Measurements from ENCODE around the gene TEX55.
A peak's percentile ranks its signal among the peaks of the same experiment; 100 is the strongest.
"Not testable (repeated sequence)": the region's sequence is repeated elsewhere in the genome, so short reads cannot be mapped to it uniquely, and the experiment has no call there.

TEX55 gene

DNA sequence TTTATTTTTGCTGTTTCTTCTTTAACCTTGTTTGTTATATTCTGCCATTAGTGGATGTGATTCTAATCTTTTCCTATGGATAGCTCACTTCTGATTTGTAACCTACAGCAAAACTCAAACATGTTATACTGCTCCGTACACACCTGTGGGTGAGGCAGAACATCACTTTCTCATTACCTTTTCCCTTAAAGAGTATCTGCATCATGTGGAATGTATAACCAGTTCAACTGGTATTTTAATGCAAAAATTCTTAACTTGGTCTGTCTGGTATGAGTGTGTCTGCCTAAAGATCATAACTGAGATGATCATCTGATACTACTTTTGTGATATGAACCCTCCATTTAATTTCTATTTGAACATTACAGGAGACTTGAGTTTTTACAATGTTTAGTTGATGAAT lies 14.4 kb downstream of the TEX55 start:
- no peak for DNase-seq (ENCODE audit: low spot score)

DNA sequence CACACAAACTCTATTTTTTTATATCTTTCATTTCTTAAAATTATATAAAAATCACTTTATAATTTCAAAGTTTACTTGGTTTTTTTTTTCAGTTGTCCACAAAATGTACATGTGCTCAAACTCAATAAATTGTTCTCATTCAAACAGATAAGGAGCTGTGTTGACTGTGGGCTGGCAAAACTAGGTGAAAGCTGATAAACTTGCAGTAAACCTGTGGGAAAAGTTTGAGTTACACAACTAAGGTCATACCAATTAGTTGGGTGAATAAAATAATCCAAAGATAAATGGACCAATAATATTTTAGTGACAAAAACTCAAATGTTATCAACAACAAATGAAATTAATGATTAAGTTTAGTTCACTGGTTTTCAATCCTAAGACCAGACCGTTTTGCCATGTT lies 14.8 kb downstream of the TEX55 start:
- no peak for DNase-seq (ENCODE audit: low spot score)

DNA sequence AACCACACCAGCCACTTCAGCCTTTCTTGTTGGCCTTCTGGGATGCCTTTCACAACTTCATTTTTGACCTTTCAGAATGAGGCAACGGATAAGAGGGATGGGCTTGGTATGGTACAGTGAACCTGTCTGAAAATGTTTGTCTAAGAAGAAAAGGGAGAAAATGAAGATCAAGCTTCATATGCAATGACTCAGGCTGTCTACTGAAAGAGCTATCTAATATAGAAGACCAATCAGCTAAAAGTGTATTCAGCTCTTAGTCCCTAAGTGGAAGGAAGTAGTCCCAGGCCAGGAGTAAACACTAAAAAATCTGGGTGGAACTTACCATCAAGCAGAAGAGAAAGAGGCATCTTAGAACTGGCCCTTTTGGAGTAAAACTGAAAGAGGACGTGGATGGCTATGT lies 15.3 kb downstream of the TEX55 start:
- DNase-seq (ENCODE audit: low spot score) = no peak

DNA sequence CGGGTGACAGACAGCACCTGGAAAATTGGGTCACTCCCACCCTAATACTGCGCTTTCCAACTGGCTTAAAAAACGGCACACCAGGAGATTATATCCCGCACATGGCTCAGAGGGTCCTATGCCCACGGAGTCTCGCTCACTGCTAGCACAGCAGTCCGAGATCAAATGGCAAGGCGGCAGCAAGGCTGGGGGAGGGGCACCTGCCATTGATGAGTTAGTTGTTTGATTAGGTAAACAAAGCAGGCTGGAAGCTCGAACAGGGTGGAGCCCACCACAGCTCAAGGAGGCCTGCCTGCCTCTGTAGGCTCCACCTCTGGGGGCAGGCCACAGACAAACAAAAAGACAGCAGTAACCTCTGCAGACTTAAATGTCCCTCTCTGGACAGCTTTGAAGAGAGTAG lies 18.8 kb downstream of the TEX55 start:
- not testable (repeated sequence) for DNase-seq (ENCODE audit: low spot score)

DNA sequence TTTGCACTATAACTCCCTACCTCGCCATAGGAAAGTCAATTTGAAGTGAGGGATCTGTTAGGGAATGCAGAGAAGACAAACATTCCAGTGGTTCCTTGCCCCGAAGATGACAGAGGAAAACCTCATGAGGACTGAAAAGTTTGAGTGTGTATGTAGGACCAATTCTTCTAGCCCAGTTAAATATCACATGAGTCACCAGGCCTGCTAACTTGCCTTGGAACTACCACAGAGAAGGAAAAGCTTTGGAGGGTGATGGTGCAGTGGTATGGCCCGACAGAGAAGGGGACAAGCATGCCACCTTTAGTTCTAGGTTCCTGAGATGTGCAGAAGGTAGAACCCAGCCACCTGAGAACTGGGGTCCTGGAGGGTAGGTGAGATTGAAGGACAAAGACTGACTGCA lies 24.9 kb downstream of the TEX55 start:
- no peak for DNase-seq (ENCODE audit: low spot score)

DNA sequence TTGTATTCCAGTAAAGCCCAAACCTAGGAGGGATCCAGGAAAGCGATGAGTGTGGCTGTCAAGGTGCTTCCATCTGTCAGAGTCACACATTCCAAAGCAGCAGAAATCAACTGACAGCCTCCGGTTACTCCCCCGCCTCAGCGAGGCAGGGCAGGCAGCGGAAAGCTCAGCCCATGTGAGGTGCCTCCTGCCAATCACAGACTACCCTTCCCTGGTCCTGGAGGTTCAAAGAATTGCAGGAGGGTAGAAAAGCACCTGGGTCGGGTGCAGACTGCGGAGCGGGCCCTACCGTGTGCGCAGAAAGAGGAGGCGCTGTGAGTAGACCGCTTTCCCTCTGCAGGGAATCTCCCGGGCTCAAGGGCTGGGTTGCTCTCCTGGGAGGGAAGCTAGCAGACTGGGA lies 27.4 kb downstream of the TEX55 start, which contains the start of gene UPK1B:
TSS of gene UPK1B (plus strand) at position 274 of the 400 bp plus-strand sequence. CDS start 13,144 bp downstream, outside the sequence.
- DNase-seq (ENCODE audit: low spot score) = peak; percentile 2

DNA sequence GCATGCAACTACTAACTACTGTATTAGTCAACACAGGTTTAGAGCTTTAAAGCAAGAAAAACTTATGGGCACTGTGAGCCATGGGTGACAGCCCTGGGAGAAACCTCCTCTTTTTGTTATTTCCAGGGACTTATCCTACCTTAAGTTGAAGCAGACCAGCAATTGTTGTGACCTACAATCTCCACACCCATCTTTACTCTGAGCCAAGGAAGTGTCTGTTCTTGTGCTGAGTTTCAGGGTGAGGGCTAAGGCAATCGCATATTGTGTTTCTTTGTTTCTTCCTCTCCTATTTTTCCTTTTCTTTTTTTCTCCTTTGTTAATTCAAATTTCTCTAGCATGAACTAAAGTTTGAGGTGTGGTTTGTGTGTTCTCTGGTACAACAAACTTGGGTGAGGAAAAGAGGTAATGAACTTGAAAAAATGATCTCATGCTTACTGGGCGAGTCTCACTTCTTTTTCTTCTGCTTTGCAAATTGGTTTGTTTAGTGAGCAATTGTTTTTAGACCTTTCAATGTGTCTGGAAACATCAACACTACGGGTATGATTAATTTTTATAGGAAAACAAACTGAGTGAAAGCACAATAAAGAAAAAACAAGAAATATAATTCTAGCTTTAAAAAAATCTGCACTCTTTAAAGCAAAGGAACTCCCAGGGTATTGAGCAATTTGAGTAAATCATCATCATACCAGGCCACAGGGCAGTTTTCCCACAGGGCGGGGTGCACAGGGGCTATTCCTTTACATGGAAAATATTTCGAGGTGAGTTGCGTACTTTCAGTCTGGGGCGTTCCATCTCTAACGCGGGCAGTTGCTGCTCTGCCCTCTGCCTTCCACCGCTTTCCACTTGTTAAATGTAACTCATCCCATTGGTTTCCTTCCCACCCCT lies 30.1 kb downstream of the TEX55 start:
- no peak for DNase-seq (ENCODE audit: low spot score)

DNA sequence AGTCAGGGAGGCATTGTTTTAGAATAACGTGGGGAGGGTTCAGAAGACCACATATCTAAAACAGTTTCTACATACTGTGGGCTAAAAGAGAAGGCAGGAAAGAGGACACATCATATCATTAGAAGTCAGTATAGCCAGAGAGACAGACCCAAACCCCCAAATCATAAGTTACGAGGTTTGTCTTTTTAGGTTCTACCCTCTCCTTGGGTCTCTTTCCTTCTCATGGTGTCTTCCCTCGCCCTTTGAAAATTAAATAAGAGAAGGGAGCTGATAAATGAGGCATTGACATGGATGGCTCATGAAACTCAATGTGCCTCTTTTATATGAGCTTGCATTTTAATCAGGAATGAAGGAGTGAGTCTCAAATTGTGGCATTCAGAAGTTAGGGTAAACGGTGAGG lies 30.8 kb downstream of the TEX55 start:
- no peak for DNase-seq (ENCODE audit: low spot score)

DNA sequence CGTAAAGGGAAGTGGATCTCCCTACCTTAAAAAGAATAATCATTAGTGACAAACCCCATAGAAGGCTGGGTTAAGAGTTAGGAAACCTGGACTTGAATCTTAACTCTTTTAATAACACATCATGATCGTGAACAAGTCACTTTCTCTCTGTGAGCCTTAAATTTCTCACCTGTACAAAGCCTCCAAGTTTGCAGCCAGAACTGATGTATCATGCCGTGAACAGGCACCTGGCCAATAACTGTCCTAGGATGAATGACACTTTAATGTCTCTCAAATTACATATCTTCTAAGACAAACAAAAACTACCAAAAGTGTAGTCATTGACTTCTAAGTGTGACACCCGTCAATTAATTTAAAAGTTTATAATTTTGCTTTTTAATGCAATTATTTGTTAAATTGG lies 31.4 kb downstream of the TEX55 start:
- no peak for DNase-seq (ENCODE audit: low spot score)

DNA sequence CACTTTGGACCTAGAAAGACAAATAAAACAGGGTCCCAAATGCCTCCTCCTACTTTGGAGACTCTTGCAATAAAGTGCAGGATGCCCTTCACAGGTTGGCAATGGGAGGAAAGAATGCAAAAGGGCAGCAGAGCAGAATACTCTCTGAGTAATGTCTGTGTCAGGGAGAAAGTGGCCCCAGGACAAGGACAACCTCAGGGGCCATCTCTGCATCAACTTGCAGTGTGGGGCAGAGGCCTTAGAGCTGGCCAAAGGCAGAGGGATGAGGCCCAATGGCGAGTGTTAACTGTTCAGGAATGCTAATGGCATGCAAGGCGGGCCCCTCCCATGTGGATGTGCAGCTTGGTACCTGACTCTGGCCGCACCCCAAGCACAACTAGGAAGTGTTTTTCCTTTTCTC lies 35.8 kb downstream of the TEX55 start:
- no peak for DNase-seq (ENCODE audit: low spot score)

DNA sequence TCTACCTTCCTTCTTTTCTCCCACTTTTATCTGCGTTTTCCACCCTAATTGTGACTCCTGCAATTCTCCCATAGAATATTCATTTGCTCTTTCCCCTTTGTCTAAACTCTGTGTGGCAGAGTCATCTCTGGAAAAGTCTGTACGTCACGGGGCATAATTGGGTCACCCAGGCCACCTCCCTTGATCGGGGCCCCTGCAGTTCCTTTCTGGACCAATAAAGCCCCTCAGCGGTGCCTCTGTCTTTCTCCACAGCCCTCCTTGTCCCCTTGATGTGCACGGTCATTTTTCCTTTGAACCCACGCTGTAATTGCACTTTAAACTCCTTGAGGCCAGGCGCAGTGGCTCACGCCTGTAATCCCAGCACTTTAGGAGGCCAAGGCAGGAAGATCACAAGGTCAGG lies 38.1 kb downstream of the TEX55 start:
- no peak for DNase-seq (ENCODE audit: low spot score)

DNA sequence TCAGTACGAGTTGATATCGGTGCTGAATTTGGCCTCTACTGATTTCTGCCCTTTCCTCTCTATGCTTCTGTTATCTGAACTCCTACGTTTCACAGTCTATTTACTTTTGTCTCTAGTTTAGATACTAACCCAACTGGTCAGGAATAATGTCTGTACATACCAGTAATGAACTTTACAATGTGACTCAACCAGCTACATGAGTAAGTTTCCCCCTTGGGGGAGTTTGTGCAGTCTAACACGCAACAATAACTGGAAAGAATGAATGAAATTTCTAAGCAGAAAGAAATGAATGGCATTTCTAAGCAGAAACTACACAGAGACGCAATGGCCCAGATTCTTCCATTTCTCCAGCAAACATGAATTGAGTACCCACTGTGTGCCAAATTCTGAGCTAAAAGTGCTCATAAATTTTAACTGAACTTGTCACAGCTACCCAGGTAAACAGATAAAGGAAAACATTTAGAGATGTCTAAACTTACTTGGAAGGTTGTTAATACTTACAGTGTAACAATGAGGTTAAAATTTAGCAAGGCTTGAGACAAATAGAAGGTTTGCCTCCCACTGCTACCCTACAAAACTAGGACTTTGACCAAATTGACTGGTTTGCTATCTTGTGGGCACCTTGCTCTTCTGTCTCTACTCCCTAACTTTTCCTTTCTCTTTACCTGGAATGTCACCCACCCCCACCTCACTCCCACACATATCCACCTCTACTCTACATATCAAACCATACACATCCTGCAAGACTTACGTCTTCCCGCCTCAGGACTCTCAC lies 39.0 kb downstream of the TEX55 start:
- DNase-seq (ENCODE audit: low spot score) = no peak

DNA sequence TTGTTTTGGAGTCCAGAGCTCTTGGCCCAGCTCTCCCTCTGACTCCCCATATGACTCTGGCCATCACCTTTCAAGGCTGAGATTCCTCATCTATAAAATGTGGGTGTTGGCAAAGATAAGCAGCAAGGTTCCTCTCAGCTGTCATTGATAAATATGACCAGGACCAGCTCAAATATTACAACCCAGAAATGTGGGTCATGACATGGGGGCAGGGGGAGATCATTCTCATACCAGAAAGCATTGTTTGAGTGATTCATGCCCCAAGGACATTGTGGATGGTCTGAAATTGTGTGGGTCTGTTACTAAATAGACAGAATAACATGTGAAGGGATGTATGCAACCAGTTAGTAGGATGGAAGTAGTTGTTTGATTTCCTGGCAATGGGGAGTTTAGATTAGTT lies 41.3 kb downstream of the TEX55 start:
- DNase-seq (ENCODE audit: low spot score) = no peak

DNA sequence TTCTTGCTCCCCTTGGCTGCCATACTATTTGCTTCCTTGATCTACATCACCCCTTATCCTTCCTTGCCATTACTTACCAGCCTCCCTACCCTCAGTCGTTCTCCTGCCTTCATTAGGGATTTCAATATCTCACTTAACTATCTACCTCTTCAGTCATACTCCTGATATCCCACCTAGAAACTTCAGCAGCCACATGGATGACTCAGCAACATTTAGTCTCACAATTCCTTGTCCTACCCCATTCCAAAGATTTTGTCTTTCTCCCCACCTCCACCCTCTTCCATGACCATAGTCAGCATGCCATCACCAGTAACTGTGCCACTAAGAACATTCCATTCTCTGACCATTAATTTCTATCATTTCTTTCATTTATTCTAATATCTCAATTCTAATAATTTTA lies 45.8 kb downstream of the TEX55 start:
- no peak for DNase-seq (ENCODE audit: low spot score)

DNA sequence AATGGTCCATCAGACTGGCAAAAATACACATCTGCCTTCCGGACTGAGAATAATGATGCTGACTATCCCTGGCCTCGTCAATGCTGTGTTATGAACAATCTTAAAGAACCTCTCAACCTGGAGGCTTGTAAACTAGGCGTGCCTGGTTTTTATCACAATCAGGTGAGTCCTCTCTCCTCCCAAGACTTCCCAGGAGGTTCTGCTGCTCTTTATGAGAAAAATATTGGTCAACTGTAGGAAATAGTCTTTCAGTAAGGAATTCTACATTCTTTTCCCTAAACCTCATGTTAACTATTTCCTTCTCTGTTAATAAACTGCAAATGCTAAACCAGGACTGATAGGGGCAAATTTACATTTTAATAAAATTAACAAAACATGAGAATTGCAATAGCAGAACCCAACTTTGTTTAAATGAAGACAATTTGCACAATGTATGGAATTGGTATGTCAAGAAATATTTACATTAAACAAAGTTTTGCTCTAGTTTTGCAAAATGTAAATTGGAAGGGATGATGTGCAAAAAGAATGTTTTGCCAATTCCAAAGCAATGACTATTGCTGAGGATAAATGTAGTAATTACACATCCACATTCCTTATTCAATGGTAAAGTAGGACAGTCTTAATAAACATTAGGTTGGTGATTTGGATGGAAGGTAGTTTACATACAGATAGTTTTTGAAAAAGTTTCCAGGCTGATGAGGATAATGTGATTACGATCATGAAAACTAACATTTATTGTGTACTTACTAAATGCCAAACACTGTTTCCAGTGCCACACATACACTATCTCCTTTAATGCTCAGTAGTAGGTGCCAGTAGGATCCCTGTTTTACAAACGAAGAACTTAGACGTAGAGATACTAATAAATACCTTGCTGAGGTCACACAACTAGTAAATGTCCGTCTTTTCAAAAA lies 48.5 kb downstream of the TEX55 start:
- DNase-seq (ENCODE audit: low spot score) = no peak

DNA sequence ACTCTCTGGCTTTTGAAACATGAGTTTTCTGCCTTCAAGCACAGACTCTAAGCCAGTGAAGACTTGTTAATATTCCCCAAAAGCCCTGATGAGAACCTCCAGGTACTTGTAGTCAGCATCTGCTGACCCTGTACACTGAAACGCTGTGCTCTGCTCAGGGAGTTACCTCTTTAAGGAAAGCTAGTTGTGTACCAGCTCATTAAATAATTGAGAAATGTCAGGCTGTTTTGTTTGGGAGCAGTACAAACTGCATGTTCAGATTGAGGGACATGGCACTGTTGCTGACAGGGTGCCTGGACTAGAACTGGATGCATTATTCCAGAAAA lies 49.1 kb downstream of the TEX55 start:
- DNase-seq (ENCODE audit: low spot score) = no peak

DNA sequence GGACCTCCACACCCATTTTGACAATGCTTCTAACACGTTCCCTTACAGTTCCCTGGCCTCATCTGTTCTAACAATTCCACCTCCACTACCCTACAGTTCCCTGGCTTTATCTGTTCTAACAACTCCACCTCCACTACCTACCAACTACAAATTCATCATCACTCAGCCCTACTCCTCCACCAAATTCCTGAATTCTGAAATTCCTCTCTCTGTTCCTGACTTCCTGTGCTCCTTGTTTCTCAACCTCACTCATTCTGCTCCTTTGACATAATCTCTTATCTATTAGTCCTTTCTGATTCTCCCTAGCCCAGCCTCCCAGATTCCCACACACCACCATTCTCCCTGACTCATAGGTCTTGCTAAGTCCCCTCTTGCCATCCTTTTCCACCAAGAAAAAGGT lies 49.9 kb downstream of the TEX55 start:
- DNase-seq (ENCODE audit: low spot score) = no peak
